ENCODE measurements around the gene CERS6. TPM values are rescaled to one million over a fixed set of nuclear protein-coding genes. Genes with fewer than 3 reads are reported as not detected.

The CERS6 gene
- total RNA-seq, 1 experiment from 2014 or later: 45.9 TPM

DNA sequence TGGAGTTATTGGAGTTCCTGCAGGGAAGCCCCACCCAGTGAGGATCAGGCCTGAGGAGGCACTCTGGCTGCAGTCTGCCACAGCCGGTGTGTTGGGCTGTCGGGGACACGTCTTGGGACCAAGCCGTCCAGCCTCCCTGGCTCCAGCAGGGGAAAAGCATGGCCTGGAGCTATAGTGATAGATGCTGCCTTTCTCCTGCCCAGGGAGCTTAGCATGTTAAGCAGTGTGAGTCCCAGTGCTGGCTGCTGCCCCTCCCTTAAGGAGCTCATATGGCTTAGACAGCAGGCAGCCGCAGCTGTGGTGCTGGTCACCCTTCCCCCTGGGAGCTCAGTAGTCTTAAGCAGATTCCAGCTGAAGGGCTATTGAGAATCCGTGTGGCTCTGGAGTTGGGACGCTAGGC lies 78.9 kb downstream of the CERS6 start:
- Mint-ChIP-seq H3K27ac (ENCODE audit: unreplicated experiment) (no peak overlapping the region), H3K4me1 (ENCODE audit: low read depth, unreplicated experiment) (peaks cover 30% of the 10 kb centered on the region), H3K27me3 (ENCODE audit: unreplicated experiment) (no peaks in the 10 kb centered on the region), H3K36me3 (ENCODE audit: insufficient read depth, unreplicated experiment) (no peaks in the 10 kb centered on the region), H3K9me3 (ENCODE audit: low read depth, unreplicated experiment) (no peaks in the 10 kb centered on the region), H3K4me3 (ENCODE audit: low read depth, unreplicated experiment) (no peak overlapping the region)
- DNase-seq: no peak
- intact Hi-C loops (cut with micrococcal nuclease; ENCODE audit: unreplicated experiment): no loop called here
- TF ChIP-seq, protein P1, sequence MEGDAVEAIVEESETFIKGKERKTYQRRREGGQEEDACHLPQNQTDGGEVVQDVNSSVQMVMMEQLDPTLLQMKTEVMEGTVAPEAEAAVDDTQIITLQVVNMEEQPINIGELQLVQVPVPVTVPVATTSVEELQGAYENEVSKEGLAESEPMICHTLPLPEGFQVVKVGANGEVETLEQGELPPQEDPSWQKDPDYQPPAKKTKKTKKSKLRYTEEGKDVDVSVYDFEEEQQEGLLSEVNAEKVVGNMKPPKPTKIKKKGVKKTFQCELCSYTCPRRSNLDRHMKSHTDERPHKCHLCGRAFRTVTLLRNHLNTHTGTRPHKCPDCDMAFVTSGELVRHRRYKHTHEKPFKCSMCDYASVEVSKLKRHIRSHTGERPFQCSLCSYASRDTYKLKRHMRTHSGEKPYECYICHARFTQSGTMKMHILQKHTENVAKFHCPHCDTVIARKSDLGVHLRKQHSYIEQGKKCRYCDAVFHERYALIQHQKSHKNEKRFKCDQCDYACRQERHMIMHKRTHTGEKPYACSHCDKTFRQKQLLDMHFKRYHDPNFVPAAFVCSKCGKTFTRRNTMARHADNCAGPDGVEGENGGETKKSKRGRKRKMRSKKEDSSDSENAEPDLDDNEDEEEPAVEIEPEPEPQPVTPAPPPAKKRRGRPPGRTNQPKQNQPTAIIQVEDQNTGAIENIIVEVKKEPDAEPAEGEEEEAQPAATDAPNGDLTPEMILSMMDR (IDR thresholded peaks at IDR 0.05; ENCODE audit: unreplicated experiment): no peak
- BruUV-seq (replicated peaks): no TSS peak
- CTCF ChIA-PET: no interaction called here

DNA sequence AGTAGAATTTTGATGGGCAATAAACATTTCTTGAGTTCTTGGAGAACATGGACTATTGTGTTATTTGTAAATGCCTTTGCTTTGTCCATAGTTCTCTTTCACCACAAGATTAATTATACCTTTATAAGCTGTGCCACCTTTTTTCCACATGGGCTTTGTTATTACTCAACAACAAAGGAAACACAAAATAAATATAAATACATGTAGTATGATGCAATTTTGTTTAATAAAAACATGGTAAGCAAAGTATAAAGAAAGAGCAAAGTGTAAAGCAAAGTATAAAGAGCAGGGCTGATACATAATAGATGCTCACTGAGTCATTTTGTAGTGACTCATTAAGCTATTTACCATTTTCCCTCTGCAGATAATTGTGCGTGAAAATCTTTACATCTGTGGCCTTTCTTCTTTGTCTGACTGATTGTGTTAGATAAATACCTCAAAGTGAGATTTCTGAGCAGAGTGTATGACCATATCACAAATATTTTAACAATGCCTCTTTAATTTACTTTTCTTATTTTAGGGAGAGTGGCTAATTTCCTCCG lies 80.9 kb downstream of the CERS6 start:
- intact Hi-C loops (cut with micrococcal nuclease; ENCODE audit: unreplicated experiment): no loop called here
- CTCF ChIA-PET: no interaction called here
- no TSS peak for BruUV-seq (replicated peaks)
- TF ChIP-seq, protein P1 (IDR thresholded peaks at IDR 0.05; ENCODE audit: unreplicated experiment): no peak
- Mint-ChIP-seq H3K4me3 (ENCODE audit: low read depth, unreplicated experiment) (no peak overlapping the region), H3K36me3 (ENCODE audit: insufficient read depth, unreplicated experiment) (no peaks in the 10 kb centered on the region), H3K4me1 (ENCODE audit: low read depth, unreplicated experiment) (peaks cover 30% of the 10 kb centered on the region), H3K27ac (ENCODE audit: unreplicated experiment) (no peak overlapping the region), H3K9me3 (ENCODE audit: low read depth, unreplicated experiment) (peaks cover 3% of the 10 kb centered on the region), H3K27me3 (ENCODE audit: unreplicated experiment) (no peaks in the 10 kb centered on the region)
- DNase-seq: no peak

DNA sequence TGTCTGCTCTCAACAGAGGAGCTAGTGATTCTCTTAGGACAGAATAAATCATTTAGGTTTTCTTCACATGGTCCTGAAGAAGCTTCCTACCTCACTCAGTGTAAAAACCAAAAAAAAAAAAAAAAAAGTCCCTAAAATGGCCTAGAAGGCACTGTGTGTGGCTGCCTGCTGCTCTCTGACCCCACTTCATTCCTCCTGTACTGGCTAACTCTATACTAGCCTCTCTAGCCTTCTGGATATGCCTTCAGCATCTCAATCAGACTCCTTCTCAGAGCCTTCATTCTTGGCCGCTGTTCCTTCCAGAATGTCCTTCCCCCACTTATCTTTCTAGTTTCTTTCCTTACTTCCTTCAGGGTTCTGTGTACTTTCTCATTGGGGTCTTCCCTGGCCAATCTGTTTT lies 82.1 kb downstream of the CERS6 start:
- Mint-ChIP-seq H3K27ac (ENCODE audit: unreplicated experiment) (no peak overlapping the region), H3K36me3 (ENCODE audit: insufficient read depth, unreplicated experiment) (no peaks in the 10 kb centered on the region), H3K4me1 (ENCODE audit: low read depth, unreplicated experiment) (peaks cover 30% of the 10 kb centered on the region), H3K9me3 (ENCODE audit: low read depth, unreplicated experiment) (peaks cover 3% of the 10 kb centered on the region), H3K27me3 (ENCODE audit: unreplicated experiment) (no peaks in the 10 kb centered on the region), H3K4me3 (ENCODE audit: low read depth, unreplicated experiment) (no peak overlapping the region)
- no peak for DNase-seq
- CTCF ChIA-PET: no interaction called here
- BruUV-seq (replicated peaks): no TSS peak
- TF ChIP-seq, protein P1 (IDR thresholded peaks at IDR 0.05; ENCODE audit: unreplicated experiment): no peak
- intact Hi-C loops (cut with micrococcal nuclease; ENCODE audit: unreplicated experiment): no loop called here

DNA sequence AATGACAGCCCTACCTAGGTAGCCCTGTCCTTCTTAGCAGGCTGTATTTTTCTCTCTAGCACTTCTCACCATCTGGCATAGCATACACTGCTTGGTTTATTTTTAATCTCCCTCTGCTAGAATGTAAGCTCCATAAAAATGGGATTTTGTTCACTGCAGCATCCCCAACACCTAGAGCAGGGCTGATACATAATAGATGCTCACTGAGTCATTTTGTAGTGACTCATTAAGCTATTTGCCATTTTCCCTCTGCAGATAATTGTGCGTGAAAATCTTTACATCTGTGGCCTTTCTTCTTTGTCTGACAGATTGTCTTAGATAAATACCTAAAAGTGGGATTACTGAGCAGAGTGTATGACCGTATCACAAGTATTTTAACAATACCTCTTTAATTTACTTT lies 82.5 kb downstream of the CERS6 start:
- no TSS peak for BruUV-seq (replicated peaks)
- CTCF ChIA-PET: no interaction called here
- TF ChIP-seq, protein P1 (IDR thresholded peaks at IDR 0.05; ENCODE audit: unreplicated experiment): no peak
- H3K27ac Mint-ChIP-seq (ENCODE audit: unreplicated experiment): no peak overlapping the region
- no peak for DNase-seq
- no peak overlapping the region for H3K4me3 Mint-ChIP-seq (ENCODE audit: low read depth, unreplicated experiment)
- H3K9me3 Mint-ChIP-seq (ENCODE audit: low read depth, unreplicated experiment): peaks cover 3% of the 10 kb centered on the region
- intact Hi-C loops (cut with micrococcal nuclease; ENCODE audit: unreplicated experiment): no loop called here
- no peaks in the 10 kb centered on the region for H3K27me3 Mint-ChIP-seq (ENCODE audit: unreplicated experiment)
- no peaks in the 10 kb centered on the region for H3K36me3 Mint-ChIP-seq (ENCODE audit: insufficient read depth, unreplicated experiment)
- peaks cover 29% of the 10 kb centered on the region for H3K4me1 Mint-ChIP-seq (ENCODE audit: low read depth, unreplicated experiment)
